Measurements from ENCODE around the gene NACC1. TPM values are rescaled to one million over a fixed set of nuclear protein-coding genes. Genes with fewer than 3 reads are reported as not detected.
A peak's percentile ranks its signal among the peaks of the same experiment; 100 is the strongest.
"Not testable (repeated sequence)": the region's sequence is repeated elsewhere in the genome, so short reads cannot be mapped to it uniquely, and the experiment has no call there.

NACC1 gene
- total RNA-seq, 1 donor from 2014 or later = 50.0 TPM

DNA sequence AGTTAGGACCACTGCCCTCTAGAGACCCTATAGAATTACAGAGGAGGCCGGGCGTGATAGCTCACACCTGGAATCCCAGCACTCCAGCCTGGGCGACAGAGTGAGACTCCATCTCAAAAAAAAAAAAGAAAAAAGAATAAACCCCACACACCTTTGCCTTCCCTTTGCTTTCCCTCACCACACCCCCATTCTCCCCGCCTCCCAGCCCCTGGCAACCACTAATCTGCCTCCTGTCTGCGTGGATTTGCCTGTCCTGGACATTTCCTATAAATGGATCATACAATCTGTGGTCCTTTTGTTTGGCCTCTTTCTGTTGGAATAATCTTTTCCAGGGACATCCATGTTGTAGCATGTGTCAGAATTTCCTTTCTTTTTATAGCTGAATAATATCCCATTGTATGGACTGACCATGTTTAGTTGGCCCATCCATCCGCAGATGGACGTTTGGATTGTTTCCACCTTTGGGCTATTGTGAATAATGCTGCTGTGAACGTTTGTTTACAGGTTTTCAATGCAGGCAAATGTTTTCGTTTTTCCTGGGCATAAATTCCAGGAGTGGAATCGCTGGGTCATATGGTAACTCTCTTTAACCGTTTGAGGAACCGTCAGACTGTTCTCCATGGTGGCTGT lies 15.3 kb downstream of the NACC1 start:
- intact Hi-C loops (cut with micrococcal nuclease) = no loop called here
- DNase-seq = no peak
- no peak for ATAC-seq

DNA sequence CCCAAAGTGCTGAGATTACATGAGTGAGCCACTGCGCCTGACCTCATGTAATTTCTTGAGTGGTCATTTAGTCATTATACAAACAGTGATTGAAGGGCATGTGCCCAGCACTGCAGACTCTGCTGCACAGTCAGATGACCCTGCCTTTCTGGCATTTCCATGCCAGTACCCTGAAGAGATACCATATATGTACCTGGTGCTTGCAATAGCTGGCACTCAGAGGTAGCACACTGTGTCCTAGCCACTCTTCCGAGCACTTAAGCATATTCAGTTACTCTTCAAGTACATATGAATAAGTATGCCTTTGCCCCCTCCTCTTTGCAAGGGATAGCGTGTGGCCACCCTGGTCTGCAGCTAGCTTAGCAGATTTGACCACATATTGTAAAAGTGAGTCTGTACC lies 16.6 kb downstream of the NACC1 start:
- ATAC-seq (peak; percentile 92), DNase-seq (no peak)
- intact Hi-C loops (cut with micrococcal nuclease) = no loop called here

DNA sequence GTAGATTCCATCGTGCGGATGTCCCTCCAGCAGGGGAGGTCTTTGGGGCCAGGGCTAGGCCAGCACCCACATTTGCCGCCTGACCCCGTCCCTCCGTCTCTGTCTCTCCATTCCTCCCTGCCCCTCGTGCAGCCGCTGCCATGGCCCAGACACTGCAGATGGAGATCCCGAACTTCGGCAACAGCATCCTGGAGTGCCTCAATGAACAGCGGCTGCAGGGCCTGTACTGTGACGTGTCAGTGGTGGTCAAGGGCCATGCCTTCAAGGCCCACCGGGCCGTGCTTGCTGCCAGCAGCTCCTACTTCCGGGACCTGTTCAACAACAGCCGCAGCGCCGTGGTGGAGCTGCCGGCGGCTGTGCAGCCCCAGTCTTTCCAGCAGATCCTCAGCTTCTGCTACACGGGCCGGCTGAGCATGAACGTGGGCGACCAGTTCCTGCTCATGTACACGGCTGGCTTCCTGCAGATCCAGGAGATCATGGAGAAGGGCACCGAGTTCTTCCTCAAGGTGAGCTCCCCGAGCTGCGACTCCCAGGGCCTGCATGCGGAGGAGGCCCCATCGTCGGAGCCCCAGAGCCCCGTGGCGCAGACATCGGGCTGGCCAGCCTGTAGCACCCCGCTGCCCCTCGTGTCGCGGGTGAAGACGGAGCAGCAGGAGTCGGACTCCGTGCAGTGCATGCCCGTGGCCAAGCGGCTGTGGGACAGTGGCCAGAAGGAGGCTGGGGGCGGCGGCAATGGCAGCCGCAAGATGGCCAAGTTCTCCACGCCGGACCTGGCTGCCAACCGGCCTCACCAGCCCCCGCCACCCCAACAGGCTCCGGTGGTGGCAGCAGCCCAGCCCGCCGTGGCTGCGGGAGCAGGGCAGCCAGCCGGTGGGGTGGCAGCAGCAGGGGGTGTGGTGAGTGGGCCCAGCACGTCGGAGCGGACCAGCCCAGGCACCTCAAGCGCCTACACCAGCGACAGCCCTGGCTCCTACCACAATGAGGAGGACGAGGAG lies 17.3 kb downstream of the NACC1 start:
- intact Hi-C loops (cut with micrococcal nuclease) = no loop called here
- DNase-seq (no peak), ATAC-seq (no peak)

DNA sequence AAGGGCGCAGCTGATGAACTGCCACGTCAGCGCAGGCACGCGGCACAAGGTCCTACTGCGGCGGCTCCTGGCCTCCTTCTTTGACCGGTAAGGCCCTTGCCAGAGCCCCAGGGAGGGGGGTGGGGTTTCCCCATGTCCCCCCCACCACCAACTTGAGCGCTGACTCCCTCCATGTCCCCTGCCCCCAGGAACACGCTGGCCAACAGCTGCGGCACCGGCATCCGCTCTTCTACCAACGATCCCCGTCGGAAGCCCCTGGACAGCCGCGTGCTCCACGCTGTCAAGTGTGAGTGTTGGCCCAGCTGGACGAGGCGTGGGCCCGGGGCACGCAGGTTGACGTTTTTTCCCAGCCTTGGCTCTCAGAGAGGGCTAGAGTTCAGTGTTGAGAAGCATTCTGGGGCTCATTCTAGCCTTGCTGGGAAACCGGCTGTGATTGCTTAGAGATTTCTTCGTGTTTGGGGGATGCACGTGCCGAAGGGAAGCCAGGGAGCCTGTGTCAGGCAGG lies 19.3 kb downstream of the NACC1 start:
- DNase-seq = no peak
- ATAC-seq = no peak
- intact Hi-C loops (cut with micrococcal nuclease) = no loop called here

DNA sequence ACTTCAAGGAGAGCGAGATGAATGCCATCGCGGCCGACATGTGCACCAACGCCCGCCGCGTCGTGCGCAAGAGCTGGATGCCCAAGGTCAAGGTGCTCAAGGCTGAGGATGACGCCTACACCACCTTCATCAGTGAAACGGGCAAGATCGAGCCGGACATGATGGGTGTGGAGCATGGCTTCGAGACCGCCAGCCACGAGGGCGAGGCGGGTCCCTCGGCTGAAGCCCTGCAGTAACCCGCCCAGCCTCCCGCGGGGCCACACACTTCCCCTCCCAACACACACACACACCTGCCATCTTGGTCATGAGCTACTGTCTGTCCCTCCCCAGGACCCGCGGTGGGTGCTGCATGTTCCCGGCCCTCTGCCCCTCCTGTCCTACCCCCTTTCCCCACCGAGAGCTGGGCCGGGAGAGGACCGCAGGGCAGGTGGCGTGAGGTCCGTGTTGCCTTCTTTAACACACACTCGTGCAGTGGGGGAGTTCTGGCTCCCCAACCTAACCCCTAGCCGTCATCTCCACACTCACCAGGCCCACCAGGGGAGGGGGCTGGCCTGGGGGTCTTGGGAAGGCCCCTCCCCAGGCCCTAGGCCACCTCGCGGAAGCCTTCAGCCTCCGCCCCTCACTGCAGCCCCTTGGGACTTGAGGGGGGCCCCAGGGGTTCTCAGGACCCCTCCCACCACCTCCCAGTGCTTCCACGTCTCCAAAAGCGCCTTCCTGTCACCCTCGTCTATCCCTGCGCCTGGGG lies 20.3 kb downstream of the NACC1 start:
- DNase-seq (no peak), ATAC-seq (no peak)
- intact Hi-C loops (cut with micrococcal nuclease) = no loop called here

DNA sequence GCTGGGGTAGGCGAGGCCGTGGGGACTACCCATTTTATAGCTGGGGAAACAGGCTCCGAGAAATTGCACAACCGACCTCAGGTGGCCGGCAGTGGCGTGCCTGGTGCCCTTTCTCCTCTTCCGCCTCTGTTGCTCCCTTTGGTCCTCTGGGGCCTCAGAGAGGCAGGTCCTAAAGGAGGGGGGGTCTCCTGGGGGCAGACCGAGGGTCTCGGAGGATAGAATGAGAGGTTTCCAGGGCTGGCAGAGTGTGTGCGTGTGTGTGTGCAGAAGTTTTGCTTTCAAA lies 20.8 kb downstream of the NACC1 start:
- intact Hi-C loops (cut with micrococcal nuclease) = no loop called here

DNA sequence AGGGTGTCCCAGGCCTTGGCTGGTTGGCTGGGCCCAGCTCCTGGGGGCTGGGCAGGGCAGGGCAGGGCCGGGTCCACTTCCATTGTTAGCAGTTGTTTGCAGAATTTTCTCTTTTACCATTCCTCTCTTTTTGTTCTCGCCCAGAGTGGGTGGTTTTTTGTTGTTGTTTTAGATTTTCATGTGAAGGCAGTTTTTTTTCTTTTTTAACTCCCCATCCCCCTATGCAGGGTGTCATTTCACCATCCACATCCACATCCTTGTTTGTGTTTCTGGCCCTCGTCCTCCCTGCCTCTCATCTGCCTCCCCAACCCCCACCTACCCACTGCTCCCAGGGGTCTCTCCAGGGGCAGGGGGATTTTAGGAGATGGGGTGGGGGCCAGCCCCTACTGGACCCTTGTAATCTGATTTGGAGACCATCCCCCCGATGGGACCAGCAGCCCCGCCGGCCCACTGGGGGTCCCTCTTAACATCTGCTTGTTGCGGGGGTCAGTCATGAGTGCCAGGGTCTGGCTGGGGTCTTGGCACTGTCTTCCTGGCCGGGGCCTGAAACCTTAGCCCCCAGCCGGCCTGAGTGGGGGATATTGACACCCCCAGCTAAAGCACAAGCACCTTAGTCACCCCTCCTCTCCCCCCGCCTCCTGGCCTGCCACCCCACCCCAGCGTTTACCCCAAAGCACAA lies 21.7 kb downstream of the NACC1 start:
- ATAC-seq (no peak), DNase-seq (no peak)
- intact Hi-C loops (cut with micrococcal nuclease) = no loop called here

More for the DNA sequence above, 20.8 kb downstream of the NACC1 start:
- DNase-seq (no peak), ATAC-seq (no peak)

DNA sequence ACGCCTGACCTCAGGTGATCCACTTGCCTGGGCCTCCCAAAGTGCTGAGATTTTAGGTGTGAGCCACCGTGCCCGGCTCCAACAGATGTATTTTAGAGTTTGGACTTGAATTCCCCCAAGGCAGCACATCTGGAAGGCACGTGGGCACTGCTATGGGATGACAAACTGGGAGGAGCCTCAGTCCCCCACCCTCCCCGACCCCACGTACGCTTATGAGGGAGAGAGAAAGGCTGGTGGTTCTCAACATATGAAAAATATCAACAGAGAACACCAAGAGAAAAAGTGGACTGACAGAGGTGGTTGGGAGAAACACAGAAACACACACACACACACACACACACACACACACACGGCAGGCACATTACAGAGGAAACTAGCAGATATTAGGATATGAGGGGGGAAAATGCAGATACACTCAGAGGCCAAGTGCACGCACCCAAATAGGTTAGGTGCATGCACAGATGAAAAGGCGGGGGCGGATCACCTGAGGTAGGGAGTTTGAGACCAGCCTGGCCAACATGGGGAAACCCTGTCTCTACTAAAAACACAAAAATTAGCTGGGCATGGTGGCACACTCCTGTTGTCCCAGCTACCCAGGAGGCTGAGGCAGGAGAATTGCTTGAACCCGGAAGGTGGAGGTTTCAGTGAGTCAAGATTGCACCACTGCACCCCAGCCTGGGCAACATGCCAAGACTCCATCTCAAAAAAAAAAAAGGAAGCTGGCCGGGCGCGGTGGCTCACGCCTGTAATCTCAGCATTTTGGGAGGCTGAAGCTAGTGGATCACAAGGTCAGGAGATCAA lies 28.9 kb downstream of the NACC1 start:
- ATAC-seq = no peak
- intact Hi-C loops (cut with micrococcal nuclease) = no loop called here
- DNase-seq = peak; percentile 60

DNA sequence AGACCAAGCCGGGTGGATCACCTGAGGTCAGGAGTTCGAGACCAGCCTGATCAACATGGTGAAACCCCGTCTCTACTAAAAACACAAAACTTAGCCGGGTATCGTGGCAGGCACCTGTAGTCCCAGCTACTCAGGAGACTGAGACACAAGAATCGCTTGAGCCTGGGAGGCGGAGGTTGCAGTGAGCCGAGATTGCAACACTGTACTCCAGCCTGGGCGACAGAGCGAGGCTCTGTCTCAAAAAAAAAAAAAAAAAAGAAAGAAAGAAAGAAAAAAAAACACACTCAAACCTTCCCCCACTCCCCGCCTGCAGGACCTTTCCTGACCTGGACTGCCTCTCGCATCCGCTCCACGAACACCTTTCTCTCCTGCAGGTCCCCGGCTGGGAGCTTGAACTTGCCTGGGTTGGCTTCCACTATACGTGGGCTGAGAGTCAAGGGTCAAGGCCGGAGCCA lies 31.1 kb downstream of the NACC1 start:
- ATAC-seq; DNase-seq; intact Hi-C loops (cut with micrococcal nuclease): not testable (repeated sequence)

DNA sequence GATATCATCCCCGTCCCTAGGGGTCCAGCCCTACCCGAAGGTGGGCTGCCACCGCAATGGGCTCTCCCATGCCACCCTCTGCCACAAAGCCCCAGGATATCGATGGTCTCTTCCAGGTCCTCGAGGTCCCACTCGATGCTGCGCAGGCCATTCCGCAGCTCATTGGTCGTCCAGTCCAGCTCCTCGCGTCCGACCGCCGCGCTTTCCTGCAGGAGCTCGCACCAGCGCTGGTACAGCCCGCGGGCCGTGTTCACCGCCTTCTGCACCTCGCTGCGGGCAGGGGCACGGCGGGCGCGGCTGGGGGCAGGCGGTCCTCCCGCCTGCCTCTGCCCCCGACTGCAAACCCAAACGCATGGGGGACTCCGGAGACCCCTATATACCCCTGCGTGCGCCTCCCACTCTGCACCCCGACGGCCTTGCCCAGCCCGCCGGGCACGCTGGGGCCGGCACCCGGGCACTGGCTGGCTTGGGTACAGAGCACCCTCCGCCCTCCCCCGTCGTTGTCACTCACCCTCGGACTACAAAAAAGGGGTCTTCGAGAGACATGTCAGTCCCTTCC lies 31.6 kb downstream of the NACC1 start:
- intact Hi-C loops (cut with micrococcal nuclease) = no loop called here
- peak; percentile 71 for DNase-seq

DNA sequence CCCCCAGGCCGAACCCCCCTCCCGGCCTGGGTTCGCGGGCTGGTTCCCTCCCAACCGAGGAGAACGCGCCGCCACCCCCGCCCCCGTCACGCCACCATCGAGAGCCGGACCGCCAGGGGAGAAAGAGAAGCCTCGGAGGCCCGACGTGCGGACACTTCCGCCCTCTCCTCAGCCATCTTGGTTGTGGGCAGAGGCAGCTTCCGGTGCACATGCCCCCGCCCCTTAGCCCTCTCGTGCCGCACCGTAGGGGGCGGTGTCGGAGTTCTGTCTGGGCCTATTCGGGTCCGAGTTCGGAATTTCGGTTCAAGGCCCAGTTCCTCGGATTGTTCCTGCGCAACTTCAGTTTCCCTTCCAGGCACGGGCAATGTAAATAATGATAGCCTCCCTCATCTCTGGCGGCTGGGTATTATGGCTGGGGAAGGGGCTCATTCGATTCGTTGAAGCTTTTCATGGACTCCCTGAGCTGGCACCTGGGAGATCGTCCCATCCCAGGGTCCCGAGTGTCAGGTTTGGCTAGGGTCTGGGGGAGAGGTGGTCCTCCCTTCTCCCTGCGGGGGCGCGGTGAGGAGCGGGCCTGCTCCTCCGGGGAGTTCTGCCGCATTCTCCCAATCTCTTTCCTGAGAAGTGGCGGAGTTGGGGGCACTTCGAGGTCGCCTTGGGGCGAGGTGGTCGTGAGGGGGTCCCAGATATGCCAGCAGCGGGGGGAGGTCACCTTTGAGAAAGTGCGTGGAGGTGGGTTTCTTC lies 32.3 kb downstream of the NACC1 start, which contains the start of the genes IER2 and STX10:
Gene IER2, plus strand, starts transcription at position 225 of the 744 bp plus-strand sequence. CDS start 2,776 bp downstream, outside the sequence.
Gene STX10, minus strand, starts transcription at position 189 of the 744 bp plus-strand sequence. CDS start 202 bp downstream, outside the sequence.
- peak; percentile 73 for ATAC-seq

More for the DNA sequence above, 31.6 kb downstream of the NACC1 start:
- peak; percentile 1 for ATAC-seq

DNA sequence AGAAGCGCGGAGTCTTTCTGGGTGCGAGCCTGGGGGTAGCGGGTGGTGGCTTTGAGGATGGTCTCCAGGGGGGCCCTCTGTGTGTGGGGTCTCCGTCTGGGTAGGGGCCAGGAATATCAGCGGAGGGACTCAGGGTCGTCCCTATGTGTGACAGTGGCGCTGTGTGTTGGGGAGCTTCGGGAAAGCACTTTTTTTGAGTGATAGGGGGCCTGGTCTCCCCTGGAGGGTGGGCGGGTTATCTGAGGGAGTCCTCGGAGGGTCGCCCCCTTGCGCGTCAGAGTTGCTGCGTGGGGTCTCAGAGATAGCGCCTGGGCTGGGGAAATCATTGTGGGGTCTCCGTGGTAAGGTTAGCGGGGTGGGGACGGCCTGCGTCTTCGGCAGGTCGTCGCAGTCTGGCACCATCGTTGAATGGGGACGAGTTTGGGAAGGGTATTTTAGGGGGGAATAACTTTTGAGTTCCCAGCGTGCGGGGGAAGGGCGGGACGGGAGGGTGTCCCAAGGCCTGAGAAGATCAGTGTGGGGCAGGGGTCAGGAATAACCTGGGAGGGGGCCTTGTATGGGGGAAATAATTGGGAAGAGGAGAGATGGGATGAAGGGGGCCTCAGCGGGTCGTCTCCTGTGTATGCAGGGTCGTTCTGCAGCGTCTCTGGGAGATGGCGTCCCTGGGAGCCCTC lies 33.0 kb downstream of the NACC1 start:
- DNase-seq (peak; percentile 58), ATAC-seq (no peak)
- intact Hi-C loops (cut with micrococcal nuclease) = no loop called here

More for the DNA sequence above, 32.3 kb downstream of the NACC1 start, which contains the start of the genes IER2 and STX10:
- DNase-seq = peak; percentile 96
- intact Hi-C loops (cut with micrococcal nuclease) = no loop called here

DNA sequence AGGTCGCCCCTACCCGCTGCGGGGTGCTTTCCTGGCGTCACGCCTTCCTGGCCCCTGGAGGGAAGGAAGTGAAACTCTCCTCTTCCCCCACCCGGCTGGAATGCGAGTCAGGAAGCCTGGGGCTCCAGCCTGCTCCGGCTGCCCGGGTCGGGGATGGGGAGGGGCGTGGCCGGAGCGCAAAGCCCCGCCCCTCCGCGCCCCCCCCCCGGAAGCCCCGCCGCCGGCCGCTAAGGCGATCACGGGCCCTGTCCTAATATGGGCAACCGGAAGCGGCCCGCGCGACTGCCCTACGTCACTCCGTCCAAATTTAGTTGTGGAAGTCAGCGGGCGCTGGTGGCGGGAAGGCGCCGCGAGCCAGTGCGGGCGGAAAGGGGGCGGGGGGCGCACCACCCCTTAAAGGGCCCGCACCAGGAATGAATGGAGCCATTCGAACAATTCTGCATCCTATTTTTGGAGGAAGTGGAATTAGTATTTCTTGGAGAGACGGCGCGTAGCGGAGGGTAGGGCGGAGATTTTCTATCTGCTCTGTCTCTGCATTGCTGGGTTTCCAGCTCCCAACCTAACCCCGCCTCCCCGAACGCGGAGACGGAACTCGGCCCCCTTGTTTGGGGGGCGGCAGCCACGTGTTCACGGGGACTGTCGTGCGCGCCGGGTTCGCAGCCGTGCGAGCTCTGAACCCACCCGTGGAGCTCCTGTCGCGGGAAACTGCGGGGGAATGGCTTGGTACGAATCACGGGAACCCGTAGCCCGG lies 33.7 kb downstream of the NACC1 start:
- intact Hi-C loops (cut with micrococcal nuclease) = no loop called here
- peak; percentile 98 for DNase-seq
- peak; percentile 71 for ATAC-seq

DNA sequence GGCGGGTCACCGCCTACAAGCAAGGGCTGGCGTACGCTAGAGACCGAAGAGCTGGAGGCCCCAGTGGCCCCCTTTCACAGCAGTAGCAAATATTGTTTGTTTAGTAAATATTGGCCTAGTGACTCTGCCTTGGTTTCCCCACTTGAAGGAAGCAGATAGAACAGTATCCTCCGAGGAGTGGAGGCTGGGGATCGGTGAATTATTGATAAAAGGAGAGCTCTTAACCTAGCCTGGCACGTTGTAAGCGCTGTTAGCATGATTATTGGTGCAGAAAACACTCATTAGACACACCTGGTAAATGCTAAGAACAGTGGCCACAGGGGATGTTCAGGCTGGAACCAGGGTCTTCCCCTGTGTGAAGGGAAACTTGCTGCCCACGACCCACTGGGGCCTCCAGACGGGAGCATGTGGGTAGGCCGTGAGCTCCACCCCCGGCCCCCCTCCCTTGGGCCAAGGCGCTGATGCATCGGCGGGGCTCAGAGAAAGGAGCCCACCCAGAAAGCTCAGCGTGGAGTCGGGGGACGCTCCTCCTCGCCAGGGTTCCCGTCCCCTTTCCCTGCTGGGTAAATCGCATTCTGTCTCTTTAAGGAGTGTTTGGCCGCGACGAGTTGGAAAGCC lies 34.4 kb downstream of the NACC1 start:
- intact Hi-C loops (cut with micrococcal nuclease) = no loop called here

DNA sequence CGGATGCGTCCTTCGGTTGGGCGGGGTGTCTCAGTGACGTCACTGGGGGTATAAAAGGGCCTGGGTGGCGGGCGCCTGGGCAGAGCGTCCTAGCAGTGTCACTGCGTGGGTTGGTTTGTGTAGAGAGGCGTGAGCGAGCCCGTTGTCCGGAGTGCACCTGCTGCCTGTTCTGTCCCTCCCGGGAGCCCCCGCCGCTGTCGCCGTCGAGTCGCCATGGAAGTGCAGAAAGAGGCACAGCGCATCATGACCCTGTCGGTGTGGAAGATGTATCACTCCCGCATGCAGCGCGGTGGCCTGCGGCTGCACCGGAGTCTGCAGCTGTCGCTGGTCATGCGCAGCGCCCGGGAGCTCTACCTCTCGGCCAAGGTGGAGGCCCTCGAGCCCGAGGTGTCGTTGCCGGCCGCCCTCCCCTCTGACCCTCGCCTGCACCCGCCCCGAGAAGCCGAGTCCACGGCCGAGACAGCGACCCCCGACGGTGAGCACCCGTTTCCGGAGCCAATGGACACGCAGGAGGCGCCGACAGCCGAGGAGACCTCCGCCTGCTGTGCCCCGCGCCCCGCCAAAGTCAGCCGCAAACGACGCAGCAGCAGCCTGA lies 35.0 kb downstream of the NACC1 start:
- intact Hi-C loops (cut with micrococcal nuclease) = no loop called here
- DNase-seq = peak; percentile 94
- peak; percentile 60 for ATAC-seq

More for the DNA sequence above, 34.4 kb downstream of the NACC1 start:
- no peak for DNase-seq
- peak; percentile 1 for ATAC-seq

Measured in left ventricle myocardium superior (tissue), 1 donor.